Fibroblast of the aortic adventitia (primary cell): Measurements from ENCODE around the gene KCTD13. TPM values are rescaled to one million over a fixed set of nuclear protein-coding genes. Genes with fewer than 3 reads are reported as not detected.
"Not testable (repeated sequence)": the region's sequence is repeated elsewhere in the genome, so short reads cannot be mapped to it uniquely, and the experiment has no call there.

Source experiments
- DNase-seq: peaks from one replicate; pipeline ENCODE4 v3.0.0-alpha.2; 2010; ENCODE audit warnings: low read depth
- H3K4me3 ChIP-seq: 2 replicates; pipeline ENCODE4 v1.5.1; 2011; ENCODE audit warnings: low read depth, mild to moderate bottlenecking, control low read depth, low read length, moderate library complexity
- total RNA-seq: library from RNA; depleted of rRNA; stranded (reverse); fragments of >200 nt; gene quantifications from 2 replicates; pipeline ENCODE4 v1.2.3, GENCODE V29; 2012; ENCODE audit warnings: low replicate concordance
- TF ChIP-seq, protein P1 (sequence below): IDR thresholded peaks from 2 replicates; pipeline ENCODE4 v1.5.1; 2011; ENCODE audit warnings: mild to moderate bottlenecking, low read length, control low read depth, inconsistent platforms; ENCODE audit not compliant: insufficient read depth

KCTD13 gene
- total RNA-seq, 1 donor: 12.5 TPM

GRCh38 chr16:29911676-29912010, 14.4 kb downstream of the KCTD13 start:
- no peak for DNase-seq
- H3K4me3 ChIP-seq: no peak overlapping the region
- TF ChIP-seq, protein P1, sequence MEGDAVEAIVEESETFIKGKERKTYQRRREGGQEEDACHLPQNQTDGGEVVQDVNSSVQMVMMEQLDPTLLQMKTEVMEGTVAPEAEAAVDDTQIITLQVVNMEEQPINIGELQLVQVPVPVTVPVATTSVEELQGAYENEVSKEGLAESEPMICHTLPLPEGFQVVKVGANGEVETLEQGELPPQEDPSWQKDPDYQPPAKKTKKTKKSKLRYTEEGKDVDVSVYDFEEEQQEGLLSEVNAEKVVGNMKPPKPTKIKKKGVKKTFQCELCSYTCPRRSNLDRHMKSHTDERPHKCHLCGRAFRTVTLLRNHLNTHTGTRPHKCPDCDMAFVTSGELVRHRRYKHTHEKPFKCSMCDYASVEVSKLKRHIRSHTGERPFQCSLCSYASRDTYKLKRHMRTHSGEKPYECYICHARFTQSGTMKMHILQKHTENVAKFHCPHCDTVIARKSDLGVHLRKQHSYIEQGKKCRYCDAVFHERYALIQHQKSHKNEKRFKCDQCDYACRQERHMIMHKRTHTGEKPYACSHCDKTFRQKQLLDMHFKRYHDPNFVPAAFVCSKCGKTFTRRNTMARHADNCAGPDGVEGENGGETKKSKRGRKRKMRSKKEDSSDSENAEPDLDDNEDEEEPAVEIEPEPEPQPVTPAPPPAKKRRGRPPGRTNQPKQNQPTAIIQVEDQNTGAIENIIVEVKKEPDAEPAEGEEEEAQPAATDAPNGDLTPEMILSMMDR: no peak

GRCh38 chr16:29910819-29911675, 15.0 kb downstream of the KCTD13 start:
- TF ChIP-seq, protein P1: no peak
- DNase-seq: no peak
- no peak overlapping the region for H3K4me3 ChIP-seq

- not testable (repeated sequence) for H3K4me3 ChIP-seq, DNase-seq
Observed at GRCh38 chr16:29909851-29910250, 16.2 kb downstream of the KCTD13 start.

GRCh38 chr16:29909391-29909790, 16.6 kb downstream of the KCTD13 start:
- no peak overlapping the region for H3K4me3 ChIP-seq
- TF ChIP-seq, protein P1: no peak
- no peak for DNase-seq

DNA sequence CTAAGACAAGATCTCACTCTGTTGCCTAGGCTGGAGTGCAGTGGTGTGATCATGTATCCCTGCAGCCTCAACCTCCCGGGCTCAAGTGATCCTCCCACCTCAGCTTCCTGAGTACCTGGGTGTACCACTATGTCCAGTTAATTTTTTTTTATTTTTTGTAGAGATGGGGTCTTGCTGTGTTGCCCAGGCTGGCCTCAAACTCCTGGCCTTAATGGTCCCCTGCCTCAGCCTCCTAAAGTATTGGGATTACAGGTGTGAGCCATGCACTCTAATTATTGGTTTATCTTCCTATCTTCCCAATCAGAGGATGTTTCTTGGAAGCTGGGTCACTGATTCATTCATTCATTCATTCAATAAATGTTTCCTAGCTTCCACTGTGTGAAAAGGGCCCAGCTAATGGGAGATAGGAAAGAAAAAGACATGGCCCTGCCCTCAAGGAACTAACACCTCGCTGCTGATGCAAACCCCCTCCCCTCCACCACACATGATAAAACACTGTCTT, 17.3 kb downstream of the KCTD13 start:
- no peak overlapping the region for H3K4me3 ChIP-seq
- TF ChIP-seq, protein P1: no peak
- DNase-seq: no peak

GRCh38 chr16:29907973-29908372, 18.1 kb downstream of the KCTD13 start:
- H3K4me3 ChIP-seq: no peak overlapping the region
- no peak for DNase-seq

More at GRCh38 chr16:29907973-29908372, 18.1 kb downstream of the KCTD13 start:
- TF ChIP-seq, protein P1: no peak
